HG03025 (cell line): ENCODE results near the gene ARSJ.

ENCODE experiments used
- ATAC-seq: cut with Tn5 transposase; IDR thresholded peaks from one replicate; pipeline ENCODE4 v1.9.1; 2021; ENCODE audit warnings: mild to moderate bottlenecking, moderate library complexity; ENCODE audit not compliant: unreplicated experiment, low FRiP score

Gene ARSJ

GRCh38 chr4:113990886-113991285 is 11.4 kb upstream of the ARSJ start:
- no peak for ATAC-seq

GRCh38 chr4:113987382-113987941 is 8.0 kb upstream of the ARSJ start:
- ATAC-seq = no peak

- no peak for ATAC-seq
Measured at GRCh38 chr4:113982181-113982580, 2.7 kb upstream of the ARSJ start.

- ATAC-seq = no peak
Measured at GRCh38 chr4:113981591-113981990, 2.1 kb upstream of the ARSJ start.

GRCh38 chr4:113979905-113980615 is 613 bp upstream of the ARSJ start:
- ATAC-seq = no peak

- no peak for ATAC-seq
Measured at GRCh38 chr4:113978561-113979147, 793 bp downstream of the ARSJ start.

- no peak for ATAC-seq
Measured at GRCh38 chr4:113978105-113978504, 1.3 kb downstream of the ARSJ start.

- no peak for ATAC-seq
Measured at GRCh38 chr4:113977526-113977855, 2.0 kb downstream of the ARSJ start.

GRCh38 chr4:113976741-113977525 is 2.5 kb downstream of the ARSJ start:
- ATAC-seq = no peak

GRCh38 chr4:113975578-113975977 is 3.9 kb downstream of the ARSJ start:
- ATAC-seq = no peak

GRCh38 chr4:113974467-113974866 is 5.0 kb downstream of the ARSJ start:
- ATAC-seq = no peak

- no peak for ATAC-seq
Measured at GRCh38 chr4:113973345-113973744, 6.1 kb downstream of the ARSJ start.

- ATAC-seq = no peak
Measured at GRCh38 chr4:113972781-113973180, 6.7 kb downstream of the ARSJ start.

GRCh38 chr4:113971706-113972360 is 7.6 kb downstream of the ARSJ start:
- no peak for ATAC-seq

GRCh38 chr4:113969709-113970334 is 9.6 kb downstream of the ARSJ start:
- ATAC-seq = no peak

GRCh38 chr4:113968473-113968872 is 11.0 kb downstream of the ARSJ start:
- ATAC-seq = no peak

GRCh38 chr4:113967687-113968086 is 11.8 kb downstream of the ARSJ start:
- no peak for ATAC-seq

GRCh38 chr4:113962719-113963265 is 16.7 kb downstream of the ARSJ start:
- ATAC-seq = no peak

- ATAC-seq = no peak
Measured at GRCh38 chr4:113962016-113962347, 17.5 kb downstream of the ARSJ start.

GRCh38 chr4:113960684-113961321 is 18.6 kb downstream of the ARSJ start:
- no peak for ATAC-seq
